Liver (tissue), 9 donors: ENCODE data around the gene CRB1. TPM values are rescaled to one million over a fixed set of nuclear protein-coding genes. Genes with fewer than 3 reads are reported as not detected.

ENCODE experiments used
- DNase-seq: peaks from one replicate; pipeline ENCODE4 v3.0.0-alpha.2; 2017; ENCODE audit warnings: low spot score
- H3K27ac ChIP-seq, 2 donors: one replicate each; pipeline ENCODE4 v1.7.0; 2013; ENCODE audit warnings: inconsistent platforms in 2 of 2, low read length in 2 of 2, control low read depth in 1 of 2, low read depth in 1 of 2, mild to moderate bottlenecking in 1 of 2
- H3K27me3 ChIP-seq, 4 donors: one replicate each; pipeline versions ENCODE4 v1.6.1 to v1.7.0; 2013; ENCODE audit warnings: low read length in 3 of 4, inconsistent platforms in 1 of 4, mild to moderate bottlenecking in 1 of 4, moderate library complexity in 1 of 4; ENCODE audit not compliant: control insufficient read depth in 4 of 4, insufficient read depth in 4 of 4
- H3K36me3 ChIP-seq, 4 donors: one replicate each; pipeline versions ENCODE4 v1.6.1 to v1.7.0; 2013; ENCODE audit warnings: low read length in 3 of 4, mild to moderate bottlenecking in 3 of 4, low read depth in 1 of 4, moderate library complexity in 1 of 4; ENCODE audit not compliant: control insufficient read depth in 4 of 4, insufficient read depth in 3 of 4
- H3K4me1 ChIP-seq, 4 donors: one replicate each; pipeline versions ENCODE4 v1.6.1 to v1.7.0; 2013; ENCODE audit warnings: low read length in 3 of 4, mild to moderate bottlenecking in 3 of 4, moderate library complexity in 1 of 4; ENCODE audit not compliant: control insufficient read depth in 4 of 4, insufficient read depth in 4 of 4
- H3K4me3 ChIP-seq, 3 donors: one replicate each; pipeline versions ENCODE4 v1.6.1 to v1.7.0; 2013; ENCODE audit warnings: low read length in 3 of 3, control low read depth in 1 of 3, low read depth in 1 of 3, mild to moderate bottlenecking in 1 of 3
- H3K9ac ChIP-seq, 2 donors: one replicate each; pipeline ENCODE4 v1.7.0; 2013; ENCODE audit warnings: low read length in 2 of 2, mild to moderate bottlenecking in 2 of 2, moderate library complexity in 2 of 2, control low read depth in 1 of 2, low read depth in 1 of 2
- H3K9me3 ChIP-seq, 4 donors: one replicate each; pipeline versions ENCODE4 v1.6.1 to v1.7.0; 2013; ENCODE audit warnings: low read length in 3 of 4; ENCODE audit not compliant: control insufficient read depth in 4 of 4
- EGR1 ChIP-seq, 2 donors: IDR thresholded peaks; 2 replicates each; pipeline ENCODE4 v1.6.1; 2016 to 2018; ENCODE audit warnings: antibody characterized with exemption in 2 of 2, low read depth in 2 of 2
- FOXA1 ChIP-seq: IDR thresholded peaks from 2 replicates; pipeline ENCODE4 v1.6.1; 2016; ENCODE audit warnings: antibody characterized with exemption
- FOXA2 ChIP-seq: IDR thresholded peaks from 2 replicates; pipeline ENCODE4 v1.6.1; 2016; ENCODE audit warnings: antibody characterized with exemption
- GABPA ChIP-seq, 2 donors: IDR thresholded peaks in 1 of 2; conservative IDR thresholded peaks in 1 of 2; 2 replicates each; pipeline ENCODE4 v1.6.1; 2016; ENCODE audit warnings: antibody characterized with exemption in 2 of 2, mild to moderate bottlenecking in 1 of 2, moderate library complexity in 1 of 2
- HNF4A ChIP-seq, 2 donors: conservative IDR thresholded peaks; 2 replicates each; pipeline ENCODE4 v1.6.1; 2016; ENCODE audit warnings: antibody characterized with exemption in 2 of 2, mild to moderate bottlenecking in 2 of 2
- HNF4G ChIP-seq: IDR thresholded peaks from 2 replicates; pipeline ENCODE4 v1.6.1; 2016; ENCODE audit warnings: antibody characterized with exemption
- JUND ChIP-seq, 2 donors: IDR thresholded peaks; 2 replicates each; pipeline ENCODE4 v1.6.1; 2016; ENCODE audit warnings: antibody characterized with exemption in 2 of 2
- MAX ChIP-seq: IDR thresholded peaks from 2 replicates; pipeline ENCODE4 v1.6.1; 2016; ENCODE audit warnings: antibody characterized with exemption
- NR2F2 ChIP-seq: IDR thresholded peaks from 2 replicates; pipeline ENCODE4 v1.6.1; 2016; ENCODE audit warnings: antibody characterized with exemption
- RAD21 ChIP-seq, 2 donors: IDR thresholded peaks; 2 replicates each; pipeline ENCODE4 v1.6.1; 2016; ENCODE audit warnings: antibody characterized with exemption in 2 of 2, mild to moderate bottlenecking in 2 of 2
- REST ChIP-seq: IDR thresholded peaks from 2 replicates; pipeline ENCODE4 v1.6.1; 2016; ENCODE audit warnings: antibody characterized with exemption, mild to moderate bottlenecking
- RXRA ChIP-seq, 2 donors: IDR thresholded peaks; 2 replicates each; pipeline ENCODE4 v1.6.1; 2017 to 2018; ENCODE audit warnings: antibody characterized with exemption in 2 of 2, mild to moderate bottlenecking in 1 of 2
- SP1 ChIP-seq: IDR thresholded peaks from 2 replicates; pipeline ENCODE4 v1.6.1; 2018; ENCODE audit warnings: antibody characterized with exemption, mild to moderate bottlenecking
- TAF1 ChIP-seq: conservative IDR thresholded peaks from 2 replicates; pipeline ENCODE4 v1.6.1; 2016; ENCODE audit warnings: antibody characterized with exemption, mild to moderate bottlenecking
- YY1 ChIP-seq: IDR thresholded peaks from 2 replicates; pipeline ENCODE4 v1.6.1; 2016; ENCODE audit warnings: antibody characterized with exemption, mild to moderate bottlenecking
- ZBTB33 ChIP-seq: IDR thresholded peaks from 2 replicates; pipeline ENCODE4 v1.6.1; 2016; ENCODE audit warnings: antibody characterized with exemption
- WGBS: extraction: QIAGEN DNeasy Blood & Tissue Kit; methylation state at CpG from one replicate; pipeline ENCODE4 v1.1.7; 2013; 5-methylcytosine and 5-hydroxymethylcytosine counted together
- polyA plus RNA-seq, 2 donors: library from polyadenylated mRNA; stranded (reverse) in 1 of 2; unstranded in 1 of 2; fragments of 200-250 nt in 1 of 2; fragments of >200 nt in 1 of 2; fragmentation: Nextera tagmentation in 1 of 2; extraction: Ambion mirVana in 1 of 2; gene quantifications; one replicate each; pipeline versions ENCODE4 v1.2.1 to v1.2.3, GENCODE V29; 2013 to 2015
- total RNA-seq, 2 donors: library from RNA; depleted of rRNA; stranded (reverse); fragments of >200 nt; gene quantifications; one replicate each; pipeline ENCODE4 v1.2.3, GENCODE V29; 2014
- TF ChIP-seq, protein P1 (sequence below): IDR thresholded peaks from 2 replicates; pipeline ENCODE4 v1.6.1; 2016; ENCODE audit warnings: antibody characterized with exemption
- TF ChIP-seq, protein P2 (sequence below): fragments of 150-350 bp; IDR thresholded peaks from 2 replicates; pipeline ENCODE4 v1.5.1; 2017; ENCODE audit warnings: improper control_type of control experiment, low read depth, low read length; ENCODE audit not compliant: missing input control
- donor health status: healthy.
- donor health status: healthy.
- donor health status: healthy.
- donor health status: healthy.
- donor health status: healthy.

The CRB1 gene
- total and polyA plus RNA-seq, 4 donors = 5.1 TPM; not detected in 3

GRCh38 chr1:197342044-197342565, 74.1 kb downstream of the CRB1 start:
- no peak for TF ChIP-seq REST
- no peak for TF ChIP-seq MAX
- TF ChIP-seq ZBTB33 = no peak
- TF ChIP-seq HNF4A (conservative IDR thresholded peaks at IDR 0.05) = no peak
- no peak for TF ChIP-seq RAD21 (IDR thresholded peaks at IDR 0.05)
- TF ChIP-seq FOXA2 = no peak
- TF ChIP-seq SP1 = no peak
- TF ChIP-seq GABPA (IDR thresholded peaks at IDR 0.05 in 1 of 2, conservative IDR thresholded peaks at IDR 0.05 in 1 of 2) = no peak
- TF ChIP-seq YY1 = no peak
- TF ChIP-seq, protein P1, sequence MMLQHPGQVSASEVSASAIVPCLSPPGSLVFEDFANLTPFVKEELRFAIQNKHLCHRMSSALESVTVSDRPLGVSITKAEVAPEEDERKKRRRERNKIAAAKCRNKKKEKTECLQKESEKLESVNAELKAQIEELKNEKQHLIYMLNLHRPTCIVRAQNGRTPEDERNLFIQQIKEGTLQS = no peak
- TF ChIP-seq RXRA (IDR thresholded peaks at IDR 0.05) = no peak
- TF ChIP-seq HNF4G = no peak
- no peak for TF ChIP-seq FOXA1
- TF ChIP-seq NR2F2 = no peak
- no peak for TF ChIP-seq JUND (IDR thresholded peaks at IDR 0.05)
- TF ChIP-seq, protein P2, sequence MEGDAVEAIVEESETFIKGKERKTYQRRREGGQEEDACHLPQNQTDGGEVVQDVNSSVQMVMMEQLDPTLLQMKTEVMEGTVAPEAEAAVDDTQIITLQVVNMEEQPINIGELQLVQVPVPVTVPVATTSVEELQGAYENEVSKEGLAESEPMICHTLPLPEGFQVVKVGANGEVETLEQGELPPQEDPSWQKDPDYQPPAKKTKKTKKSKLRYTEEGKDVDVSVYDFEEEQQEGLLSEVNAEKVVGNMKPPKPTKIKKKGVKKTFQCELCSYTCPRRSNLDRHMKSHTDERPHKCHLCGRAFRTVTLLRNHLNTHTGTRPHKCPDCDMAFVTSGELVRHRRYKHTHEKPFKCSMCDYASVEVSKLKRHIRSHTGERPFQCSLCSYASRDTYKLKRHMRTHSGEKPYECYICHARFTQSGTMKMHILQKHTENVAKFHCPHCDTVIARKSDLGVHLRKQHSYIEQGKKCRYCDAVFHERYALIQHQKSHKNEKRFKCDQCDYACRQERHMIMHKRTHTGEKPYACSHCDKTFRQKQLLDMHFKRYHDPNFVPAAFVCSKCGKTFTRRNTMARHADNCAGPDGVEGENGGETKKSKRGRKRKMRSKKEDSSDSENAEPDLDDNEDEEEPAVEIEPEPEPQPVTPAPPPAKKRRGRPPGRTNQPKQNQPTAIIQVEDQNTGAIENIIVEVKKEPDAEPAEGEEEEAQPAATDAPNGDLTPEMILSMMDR = no peak
- TF ChIP-seq EGR1 (IDR thresholded peaks at IDR 0.05; ENCODE audit: low read depth in 2 of 2) = no peak
- no peak for TF ChIP-seq TAF1
- Histone ChIP-seq H3K4me3 (no peak overlapping the region), H3K9me3 (no peaks in the 10 kb centered on the region), H3K27me3 (no peaks in the 10 kb centered on the region), H3K36me3 (no peaks in the 10 kb centered on the region), H3K27ac (no peak overlapping the region), H3K4me1 (no peaks in the 10 kb centered on the region), H3K9ac (no peak overlapping the region)
- 75% methylated on average over 3 of the region's 3 CpGs for WGBS
- DNase-seq = no peak
